Upper lobe of right lung (tissue), 1 donor: ENCODE measurements around the gene PIP5KL1. TPM values are rescaled to one million over a fixed set of nuclear protein-coding genes. Genes with fewer than 3 reads are reported as not detected.
A peak's percentile ranks its signal among the peaks of the same experiment; 100 is the strongest.

ENCODE experiments used
- ATAC-seq: fragments of 200-7000 bp; cut with Tn5 transposase; one replicate; pipeline ENCODE4 v1.9.1; 2020; ENCODE audit warnings: mild to moderate bottlenecking, moderate library complexity
- DNase-seq: peaks from one replicate; pipeline ENCODE4 v3.0.0-alpha.2; 2020
- H3K27ac ChIP-seq: fragments of 200-600 bp; one replicate; pipeline ENCODE4 v1.8.0; 2022
- H3K27me3 ChIP-seq: fragments of 200-600 bp; one replicate; pipeline ENCODE4 v1.8.0; 2022; ENCODE audit warnings: mild to moderate bottlenecking
- H3K36me3 ChIP-seq: fragments of 200-600 bp; one replicate; pipeline ENCODE4 v1.8.0; 2022
- H3K4me1 ChIP-seq: fragments of 200-600 bp; one replicate; pipeline ENCODE4 v1.8.0; 2022
- H3K4me3 ChIP-seq: fragments of 200-600 bp; one replicate; pipeline ENCODE4 v1.8.0; 2022; ENCODE audit warnings: mild to moderate bottlenecking
- H3K9me3 ChIP-seq: fragments of 200-600 bp; one replicate; pipeline ENCODE4 v1.8.0; 2022
- intact Hi-C: fragments of 100-400 bp; cut with DNase I; formaldehyde crosslinking; loops from one replicate; pipeline ENCODE4 v1.11.0; 2022
- total RNA-seq: library from RNA; stranded (reverse); fragmentation: NEBNext Ultra II Directional; extraction: Animal tissue kit (Norgen Biotek cat#: 25700); gene quantifications from one replicate; pipeline ENCODE4 v1.2.1, GENCODE V29; 2021
- TF ChIP-seq, protein P1 (sequence below): fragments of 200-600 bp; IDR thresholded peaks from one replicate; pipeline ENCODE4 v1.8.0; 2022; ENCODE audit warnings: antibody characterized with exemption
- donor health status: DM: no; HTN: yes; CAD: no; lungs with severe emphysema.

Gene PIP5KL1
- total RNA-seq, 1 donor from 2014 or later: 3.5 TPM

DNA sequence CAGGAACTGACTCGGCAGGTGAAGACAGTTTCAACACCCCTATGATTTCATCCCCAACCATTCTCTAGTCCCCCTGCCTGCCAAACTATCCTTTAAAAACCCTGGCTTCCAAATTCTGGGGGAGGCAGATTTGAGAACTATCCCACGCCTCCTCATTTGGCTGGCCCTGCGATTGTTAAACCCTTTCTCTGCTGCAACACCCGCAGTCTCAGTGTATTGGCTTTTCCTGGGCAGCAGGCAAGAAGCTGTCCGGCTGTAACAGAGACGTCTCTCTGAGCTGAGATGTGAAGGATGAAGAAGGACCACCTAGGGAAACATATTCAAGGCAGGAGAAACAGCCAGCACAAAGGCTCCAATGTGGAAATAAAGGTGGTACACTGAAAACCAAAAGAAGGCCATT is 37.7 kb downstream of the PIP5KL1 start:
- Histone ChIP-seq H3K27ac (no peak overlapping the region), H3K9me3 (no peaks in the 10 kb centered on the region), H3K4me1 (peaks cover 18% of the 10 kb centered on the region), H3K4me3 (no peak overlapping the region), H3K27me3 (no peaks in the 10 kb centered on the region), H3K36me3 (peaks cover 79% of the 10 kb centered on the region)
- ATAC-seq (no peak), DNase-seq (no peak)
- intact Hi-C loops: no loop called here
- TF ChIP-seq, protein P1, sequence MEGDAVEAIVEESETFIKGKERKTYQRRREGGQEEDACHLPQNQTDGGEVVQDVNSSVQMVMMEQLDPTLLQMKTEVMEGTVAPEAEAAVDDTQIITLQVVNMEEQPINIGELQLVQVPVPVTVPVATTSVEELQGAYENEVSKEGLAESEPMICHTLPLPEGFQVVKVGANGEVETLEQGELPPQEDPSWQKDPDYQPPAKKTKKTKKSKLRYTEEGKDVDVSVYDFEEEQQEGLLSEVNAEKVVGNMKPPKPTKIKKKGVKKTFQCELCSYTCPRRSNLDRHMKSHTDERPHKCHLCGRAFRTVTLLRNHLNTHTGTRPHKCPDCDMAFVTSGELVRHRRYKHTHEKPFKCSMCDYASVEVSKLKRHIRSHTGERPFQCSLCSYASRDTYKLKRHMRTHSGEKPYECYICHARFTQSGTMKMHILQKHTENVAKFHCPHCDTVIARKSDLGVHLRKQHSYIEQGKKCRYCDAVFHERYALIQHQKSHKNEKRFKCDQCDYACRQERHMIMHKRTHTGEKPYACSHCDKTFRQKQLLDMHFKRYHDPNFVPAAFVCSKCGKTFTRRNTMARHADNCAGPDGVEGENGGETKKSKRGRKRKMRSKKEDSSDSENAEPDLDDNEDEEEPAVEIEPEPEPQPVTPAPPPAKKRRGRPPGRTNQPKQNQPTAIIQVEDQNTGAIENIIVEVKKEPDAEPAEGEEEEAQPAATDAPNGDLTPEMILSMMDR: no peak

DNA sequence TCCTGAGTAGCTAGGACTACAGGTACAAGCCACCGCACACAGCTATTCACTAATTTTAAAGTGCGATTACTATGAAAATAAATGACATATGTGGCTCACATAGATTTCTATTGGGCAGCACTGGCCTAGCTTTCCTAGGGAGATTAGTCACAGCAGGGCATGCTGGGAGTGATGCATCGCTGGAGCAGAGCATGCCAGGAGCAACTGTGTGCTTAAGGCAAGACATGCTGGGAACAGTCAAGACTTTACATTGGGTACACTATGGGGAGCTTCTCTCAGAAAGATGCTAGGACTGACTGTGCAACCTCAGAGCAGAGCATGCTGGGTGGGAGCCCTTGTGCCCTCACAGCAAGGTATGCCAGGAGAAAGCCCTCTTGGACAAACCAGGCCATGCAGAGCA is 40.5 kb downstream of the PIP5KL1 start:
- intact Hi-C loops: no loop called here
- H3K9me3 ChIP-seq: no peaks in the 10 kb centered on the region
- TF ChIP-seq, protein P1: no peak
- no peak for DNase-seq
- peaks cover 96% of the 10 kb centered on the region for H3K36me3 ChIP-seq
- ATAC-seq: no peak
- H3K27me3 ChIP-seq: no peaks in the 10 kb centered on the region
- no peaks in the 10 kb centered on the region for H3K4me1 ChIP-seq
- H3K4me3 ChIP-seq: no peak overlapping the region
- no peak overlapping the region for H3K27ac ChIP-seq

DNA sequence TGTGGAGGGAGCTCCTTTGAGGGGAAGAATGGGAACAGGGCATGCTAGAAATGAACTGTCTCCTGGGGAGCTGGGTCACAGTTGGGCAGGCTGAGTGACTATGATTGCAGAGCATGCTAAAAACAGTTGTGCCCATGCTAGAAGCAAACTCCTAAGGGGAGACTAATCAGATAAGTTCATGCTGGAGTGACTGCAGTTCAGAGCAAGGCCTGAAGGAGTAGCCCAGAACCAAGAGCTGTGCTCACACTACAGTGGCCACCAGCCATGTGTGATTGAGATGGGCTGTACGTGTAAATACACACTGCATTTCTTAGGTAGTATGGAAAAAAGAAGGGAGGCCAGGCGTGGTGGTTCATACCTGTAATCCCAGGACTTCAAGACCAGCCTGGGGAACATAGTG is 42.8 kb downstream of the PIP5KL1 start:
- Histone ChIP-seq H3K36me3 (peaks cover 78% of the 10 kb centered on the region), H3K27ac (no peak overlapping the region), H3K4me3 (no peak overlapping the region), H3K4me1 (no peaks in the 10 kb centered on the region), H3K9me3 (no peaks in the 10 kb centered on the region), H3K27me3 (no peaks in the 10 kb centered on the region)
- ATAC-seq (no peak), DNase-seq (no peak)
- TF ChIP-seq, protein P1: no peak
- intact Hi-C loops: no loop called here

DNA sequence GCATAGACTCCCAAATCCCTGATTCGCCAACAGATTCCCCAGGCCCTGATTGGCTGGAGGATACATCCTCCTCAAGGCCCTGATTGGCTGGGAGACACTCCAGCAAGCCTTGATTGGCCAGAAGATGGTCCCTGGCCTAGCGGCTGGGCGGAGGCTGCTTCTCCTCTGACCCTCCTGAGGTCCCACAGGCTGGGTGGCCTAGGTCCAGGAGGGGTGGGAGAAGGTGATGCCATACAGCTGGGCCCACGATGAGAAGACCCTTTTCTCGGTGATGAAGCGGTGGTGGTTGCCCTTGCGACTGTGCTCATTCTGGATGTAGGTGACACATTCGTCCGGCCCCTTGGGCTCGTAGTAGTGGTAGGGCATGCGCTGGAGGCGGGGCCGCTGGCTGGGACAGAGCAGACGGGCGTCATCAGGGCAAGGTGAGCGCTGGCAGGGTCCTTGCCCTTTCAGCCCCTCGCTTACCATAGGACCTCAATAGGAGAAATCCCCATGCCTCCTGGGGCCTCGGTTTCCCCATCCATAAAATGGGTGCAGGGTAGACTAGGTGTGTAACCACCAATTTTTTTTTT is 44.1 kb downstream of the PIP5KL1 start:
- Histone ChIP-seq H3K9me3 (no peaks in the 10 kb centered on the region), H3K27me3 (no peaks in the 10 kb centered on the region), H3K27ac (no peak overlapping the region), H3K36me3 (peaks cover 68% of the 10 kb centered on the region), H3K4me3 (no peak overlapping the region), H3K4me1 (no peaks in the 10 kb centered on the region)
- peak; percentile 59 for DNase-seq
- intact Hi-C loops: no loop called here
- TF ChIP-seq, protein P1: no peak
- ATAC-seq: no peak

DNA sequence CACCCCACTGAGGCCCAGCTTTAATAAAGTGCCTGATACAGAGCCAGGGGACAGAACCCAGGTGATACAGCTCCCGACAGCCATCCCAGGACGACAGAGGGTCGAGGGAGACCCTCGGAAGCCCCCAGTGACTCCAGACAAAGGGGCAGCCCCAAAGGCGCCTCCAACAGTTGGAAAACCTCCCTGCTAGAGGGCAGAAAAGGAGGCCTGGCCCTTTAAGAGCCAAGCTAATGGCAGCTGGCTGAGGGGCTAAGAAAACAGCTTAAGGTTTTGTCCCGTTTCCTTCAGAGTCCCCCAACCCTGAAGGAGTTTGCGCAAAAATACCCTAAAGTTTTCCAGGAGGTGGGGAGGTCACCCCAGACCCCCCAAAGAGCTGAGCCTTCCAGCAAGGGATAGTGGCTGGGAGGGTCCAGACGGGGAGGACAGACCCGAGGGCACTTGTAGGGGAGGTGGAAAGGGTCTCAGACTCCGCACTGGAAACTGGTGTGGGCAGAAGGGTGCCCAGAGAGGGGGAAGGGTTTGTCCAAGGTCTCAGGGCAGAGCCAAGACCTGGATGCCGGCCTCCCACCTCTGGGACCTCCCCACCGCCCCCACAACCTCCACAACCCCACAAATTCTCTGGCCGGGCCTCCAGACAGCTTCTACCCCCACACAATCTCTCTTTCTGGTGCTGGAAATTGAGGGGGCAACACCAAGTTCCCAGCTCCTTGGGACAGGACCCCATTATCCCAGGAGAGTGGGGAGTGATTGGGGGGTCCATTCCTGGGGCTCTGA is 44.9 kb downstream of the PIP5KL1 start:
- H3K4me1 ChIP-seq: no peaks in the 10 kb centered on the region
- H3K9me3 ChIP-seq: no peaks in the 10 kb centered on the region
- intact Hi-C loops: no loop called here
- no peaks in the 10 kb centered on the region for H3K27me3 ChIP-seq
- TF ChIP-seq, protein P1: no peak
- H3K27ac ChIP-seq: no peak overlapping the region
- peaks cover 61% of the 10 kb centered on the region for H3K36me3 ChIP-seq
- no peak for ATAC-seq
- no peak overlapping the region for H3K4me3 ChIP-seq
- DNase-seq: peak; percentile 52
